Measurements from ENCODE around the gene COPB2.

- no peak for TF ChIP-seq POLR2A (IDR thresholded peaks at IDR 0.05)
- TF ChIP-seq CTCF (IDR thresholded peaks at IDR 0.05): no peak
Observed at GRCh38 chr3:139323146-139323545, 66.3 kb downstream of the COPB2 start.

All from heart left ventricle (tissue), 13 donors.